ENCODE results near the gene HPS1.

The HPS1 gene

DNA sequence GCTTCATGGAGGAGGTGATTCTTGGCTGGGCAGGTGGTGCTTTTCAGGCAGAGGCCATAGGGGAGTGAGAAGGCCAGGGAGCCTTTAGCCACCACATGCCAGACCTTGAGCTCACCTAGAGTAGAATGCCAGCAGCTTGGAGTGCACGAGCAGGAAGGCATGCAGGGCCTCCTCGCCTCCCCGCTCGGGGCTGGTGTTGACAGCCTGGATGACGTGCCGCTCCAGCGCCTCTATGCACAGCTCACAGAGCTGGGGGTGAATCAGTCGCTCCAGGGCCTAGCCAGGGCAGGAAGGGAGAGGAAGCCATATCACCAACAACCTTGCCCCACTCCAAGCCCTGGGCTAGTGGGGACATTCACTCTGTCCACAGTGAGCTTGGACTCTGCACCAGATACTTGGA, 15.7 kb downstream of the HPS1 start:
- Histone ChIP-seq H3K36me3 (ENCODE audit: control insufficient read depth in 2 of 2, insufficient read depth in 1 of 2, low read length in 2 of 2) (peaks cover 8 to 73% of the 10 kb centered on the region in 2 experiments), H3K9me3 (ENCODE audit: control insufficient read depth, insufficient read depth, low read depth, low read length) (no peaks in the 10 kb centered on the region), H3K27ac (ENCODE audit: extremely low read depth, low read depth, low read length) (no peak overlapping the region), H3K4me1 (ENCODE audit: control insufficient read depth, insufficient read depth, low read length) (no peaks in the 10 kb centered on the region), H3K4me3 (ENCODE audit: low read depth, low read length) (no peak overlapping the region)
- POLR2A ChIA-PET: no interaction called here
- CTCF ChIA-PET: interaction anchor here (0.7 kb wide), 1 partner anchor 560 kb away, joined by 3 read pairs; no protein-coding TSS in a partner anchor
- TF ChIP-seq ZNF112 (tag by site-specific recombination; IDR thresholded peaks at IDR 0.05): no peak
- no peak for TF ChIP-seq ZNF830 (tag by site-specific recombination; IDR thresholded peaks at IDR 0.05; ENCODE audit: low read depth)
- TF ChIP-seq ZNF175 (tag by site-specific recombination; IDR thresholded peaks at IDR 0.05): no peak
- TF ChIP-seq, protein P1, sequence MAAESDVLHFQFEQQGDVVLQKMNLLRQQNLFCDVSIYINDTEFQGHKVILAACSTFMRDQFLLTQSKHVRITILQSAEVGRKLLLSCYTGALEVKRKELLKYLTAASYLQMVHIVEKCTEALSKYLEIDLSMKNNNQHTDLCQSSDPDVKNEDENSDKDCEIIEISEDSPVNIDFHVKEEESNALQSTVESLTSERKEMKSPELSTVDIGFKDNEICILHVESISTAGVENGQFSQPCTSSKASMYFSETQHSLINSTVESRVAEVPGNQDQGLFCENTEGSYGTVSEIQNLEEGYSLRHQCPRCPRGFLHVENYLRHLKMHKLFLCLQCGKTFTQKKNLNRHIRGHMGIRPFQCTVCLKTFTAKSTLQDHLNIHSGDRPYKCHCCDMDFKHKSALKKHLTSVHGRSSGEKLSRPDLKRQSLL (tag by site-specific recombination; IDR thresholded peaks at IDR 0.05): no peak
- TF ChIP-seq GFI1B (tag by site-specific recombination; IDR thresholded peaks at IDR 0.05): no peak
- TF ChIP-seq ZBTB48 (tag by site-specific recombination; IDR thresholded peaks at IDR 0.05): no peak
- TF ChIP-seq GLI2 (tag by site-specific recombination; IDR thresholded peaks at IDR 0.05; ENCODE audit: borderline replicate concordance, low read depth): no peak
- TF ChIP-seq ZSCAN5A (tag by site-specific recombination; IDR thresholded peaks at IDR 0.05): no peak
- no peak for TF ChIP-seq ZSCAN4 (tag by site-specific recombination; IDR thresholded peaks at IDR 0.05)
- no peak for TF ChIP-seq ZNF747 (tag by site-specific recombination; IDR thresholded peaks at IDR 0.05)
- no peak for TF ChIP-seq ZNF184 (tag by site-specific recombination; IDR thresholded peaks at IDR 0.05)
- TF ChIP-seq, protein P2, sequence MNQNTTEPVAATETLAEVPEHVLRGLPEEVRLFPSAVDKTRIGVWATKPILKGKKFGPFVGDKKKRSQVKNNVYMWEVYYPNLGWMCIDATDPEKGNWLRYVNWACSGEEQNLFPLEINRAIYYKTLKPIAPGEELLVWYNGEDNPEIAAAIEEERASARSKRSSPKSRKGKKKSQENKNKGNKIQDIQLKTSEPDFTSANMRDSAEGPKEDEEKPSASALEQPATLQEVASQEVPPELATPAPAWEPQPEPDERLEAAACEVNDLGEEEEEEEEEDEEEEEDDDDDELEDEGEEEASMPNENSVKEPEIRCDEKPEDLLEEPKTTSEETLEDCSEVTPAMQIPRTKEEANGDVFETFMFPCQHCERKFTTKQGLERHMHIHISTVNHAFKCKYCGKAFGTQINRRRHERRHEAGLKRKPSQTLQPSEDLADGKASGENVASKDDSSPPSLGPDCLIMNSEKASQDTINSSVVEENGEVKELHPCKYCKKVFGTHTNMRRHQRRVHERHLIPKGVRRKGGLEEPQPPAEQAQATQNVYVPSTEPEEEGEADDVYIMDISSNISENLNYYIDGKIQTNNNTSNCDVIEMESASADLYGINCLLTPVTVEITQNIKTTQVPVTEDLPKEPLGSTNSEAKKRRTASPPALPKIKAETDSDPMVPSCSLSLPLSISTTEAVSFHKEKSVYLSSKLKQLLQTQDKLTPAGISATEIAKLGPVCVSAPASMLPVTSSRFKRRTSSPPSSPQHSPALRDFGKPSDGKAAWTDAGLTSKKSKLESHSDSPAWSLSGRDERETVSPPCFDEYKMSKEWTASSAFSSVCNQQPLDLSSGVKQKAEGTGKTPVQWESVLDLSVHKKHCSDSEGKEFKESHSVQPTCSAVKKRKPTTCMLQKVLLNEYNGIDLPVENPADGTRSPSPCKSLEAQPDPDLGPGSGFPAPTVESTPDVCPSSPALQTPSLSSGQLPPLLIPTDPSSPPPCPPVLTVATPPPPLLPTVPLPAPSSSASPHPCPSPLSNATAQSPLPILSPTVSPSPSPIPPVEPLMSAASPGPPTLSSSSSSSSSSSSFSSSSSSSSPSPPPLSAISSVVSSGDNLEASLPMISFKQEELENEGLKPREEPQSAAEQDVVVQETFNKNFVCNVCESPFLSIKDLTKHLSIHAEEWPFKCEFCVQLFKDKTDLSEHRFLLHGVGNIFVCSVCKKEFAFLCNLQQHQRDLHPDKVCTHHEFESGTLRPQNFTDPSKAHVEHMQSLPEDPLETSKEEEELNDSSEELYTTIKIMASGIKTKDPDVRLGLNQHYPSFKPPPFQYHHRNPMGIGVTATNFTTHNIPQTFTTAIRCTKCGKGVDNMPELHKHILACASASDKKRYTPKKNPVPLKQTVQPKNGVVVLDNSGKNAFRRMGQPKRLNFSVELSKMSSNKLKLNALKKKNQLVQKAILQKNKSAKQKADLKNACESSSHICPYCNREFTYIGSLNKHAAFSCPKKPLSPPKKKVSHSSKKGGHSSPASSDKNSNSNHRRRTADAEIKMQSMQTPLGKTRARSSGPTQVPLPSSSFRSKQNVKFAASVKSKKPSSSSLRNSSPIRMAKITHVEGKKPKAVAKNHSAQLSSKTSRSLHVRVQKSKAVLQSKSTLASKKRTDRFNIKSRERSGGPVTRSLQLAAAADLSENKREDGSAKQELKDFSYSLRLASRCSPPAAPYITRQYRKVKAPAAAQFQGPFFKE (tag by site-specific recombination; IDR thresholded peaks at IDR 0.05; ENCODE audit: borderline replicate concordance): no peak
- TF ChIP-seq, protein P3, sequence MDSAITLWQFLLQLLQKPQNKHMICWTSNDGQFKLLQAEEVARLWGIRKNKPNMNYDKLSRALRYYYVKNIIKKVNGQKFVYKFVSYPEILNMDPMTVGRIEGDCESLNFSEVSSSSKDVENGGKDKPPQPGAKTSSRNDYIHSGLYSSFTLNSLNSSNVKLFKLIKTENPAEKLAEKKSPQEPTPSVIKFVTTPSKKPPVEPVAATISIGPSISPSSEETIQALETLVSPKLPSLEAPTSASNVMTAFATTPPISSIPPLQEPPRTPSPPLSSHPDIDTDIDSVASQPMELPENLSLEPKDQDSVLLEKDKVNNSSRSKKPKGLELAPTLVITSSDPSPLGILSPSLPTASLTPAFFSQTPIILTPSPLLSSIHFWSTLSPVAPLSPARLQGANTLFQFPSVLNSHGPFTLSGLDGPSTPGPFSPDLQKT (IDR thresholded peaks at IDR 0.05; ENCODE audit: borderline replicate concordance, low read depth, low read length): no peak

- no peaks in the 10 kb centered on the region for H3K9me3 ChIP-seq (ENCODE audit: control insufficient read depth, insufficient read depth, low read depth, low read length)
- no peak overlapping the region for H3K27ac ChIP-seq (ENCODE audit: extremely low read depth, low read depth, low read length)
- no peak overlapping the region for H3K4me3 ChIP-seq (ENCODE audit: low read depth, low read length)
- H3K36me3 ChIP-seq (ENCODE audit: control insufficient read depth in 2 of 2, insufficient read depth in 1 of 2, low read length in 2 of 2): peaks cover 8 to 68% of the 10 kb centered on the region in 2 experiments
- H3K4me1 ChIP-seq (ENCODE audit: control insufficient read depth, insufficient read depth, low read length): no peaks in the 10 kb centered on the region
- CTCF ChIA-PET: interaction anchor here (0.7 kb wide), 1 partner anchor 559 kb away, joined by 3 read pairs; no protein-coding TSS in a partner anchor
- POLR2A ChIA-PET: no interaction called here
- TF ChIP-seq PBX3 (CRISPR knock-in tag; IDR thresholded peaks at IDR 0.05): no peak
- TF ChIP-seq ZNF366 (tag by site-specific recombination; conservative IDR thresholded peaks at IDR 0.05): no peak
- TF ChIP-seq, protein P4, sequence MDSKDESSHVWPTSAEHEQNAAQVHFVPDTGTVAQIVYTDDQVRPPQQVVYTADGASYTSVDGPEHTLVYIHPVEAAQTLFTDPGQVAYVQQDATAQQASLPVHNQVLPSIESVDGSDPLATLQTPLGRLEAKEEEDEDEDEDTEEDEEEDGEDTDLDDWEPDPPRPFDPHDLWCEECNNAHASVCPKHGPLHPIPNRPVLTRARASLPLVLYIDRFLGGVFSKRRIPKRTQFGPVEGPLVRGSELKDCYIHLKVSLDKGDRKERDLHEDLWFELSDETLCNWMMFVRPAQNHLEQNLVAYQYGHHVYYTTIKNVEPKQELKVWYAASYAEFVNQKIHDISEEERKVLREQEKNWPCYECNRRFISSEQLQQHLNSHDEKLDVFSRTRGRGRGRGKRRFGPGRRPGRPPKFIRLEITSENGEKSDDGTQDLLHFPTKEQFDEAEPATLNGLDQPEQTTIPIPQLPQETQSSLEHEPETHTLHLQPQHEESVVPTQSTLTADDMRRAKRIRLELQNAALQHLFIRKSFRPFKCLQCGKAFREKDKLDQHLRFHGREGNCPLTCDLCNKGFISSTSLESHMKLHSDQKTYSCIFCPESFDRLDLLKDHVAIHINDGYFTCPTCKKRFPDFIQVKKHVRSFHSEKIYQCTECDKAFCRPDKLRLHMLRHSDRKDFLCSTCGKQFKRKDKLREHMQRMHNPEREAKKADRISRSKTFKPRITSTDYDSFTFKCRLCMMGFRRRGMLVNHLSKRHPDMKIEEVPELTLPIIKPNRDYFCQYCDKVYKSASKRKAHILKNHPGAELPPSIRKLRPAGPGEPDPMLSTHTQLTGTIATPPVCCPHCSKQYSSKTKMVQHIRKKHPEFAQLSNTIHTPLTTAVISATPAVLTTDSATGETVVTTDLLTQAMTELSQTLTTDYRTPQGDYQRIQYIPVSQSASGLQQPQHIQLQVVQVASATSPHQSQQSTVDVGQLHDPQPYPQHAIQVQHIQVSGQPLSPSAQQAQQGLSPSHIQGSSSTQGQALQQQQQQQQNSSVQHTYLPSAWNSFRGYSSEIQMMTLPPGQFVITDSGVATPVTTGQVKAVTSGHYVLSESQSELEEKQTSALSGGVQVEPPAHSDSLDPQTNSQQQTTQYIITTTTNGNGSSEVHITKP (tag by site-specific recombination; IDR thresholded peaks at IDR 0.05): no peak
- TF ChIP-seq, protein P5, sequence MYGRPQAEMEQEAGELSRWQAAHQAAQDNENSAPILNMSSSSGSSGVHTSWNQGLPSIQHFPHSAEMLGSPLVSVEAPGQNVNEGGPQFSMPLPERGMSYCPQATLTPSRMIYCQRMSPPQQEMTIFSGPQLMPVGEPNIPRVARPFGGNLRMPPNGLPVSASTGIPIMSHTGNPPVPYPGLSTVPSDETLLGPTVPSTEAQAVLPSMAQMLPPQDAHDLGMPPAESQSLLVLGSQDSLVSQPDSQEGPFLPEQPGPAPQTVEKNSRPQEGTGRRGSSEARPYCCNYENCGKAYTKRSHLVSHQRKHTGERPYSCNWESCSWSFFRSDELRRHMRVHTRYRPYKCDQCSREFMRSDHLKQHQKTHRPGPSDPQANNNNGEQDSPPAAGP (tag by site-specific recombination; IDR thresholded peaks at IDR 0.05): no peak
- TF ChIP-seq RBAK (tag by site-specific recombination; IDR thresholded peaks at IDR 0.05): no peak
These were observed 16.3 kb downstream of the HPS1 start for GRCh38 chr10:98430427-98430826.

Measured in HEK293 (cell line).